Heart left ventricle (tissue), 13 donors: ENCODE results near the gene RNF224.

ENCODE experiments used
- CTCF ChIP-seq, 12 donors: fragments of 200-600 bp; sonication (generic) in 4 of 12; IDR thresholded peaks; one replicate each; pipeline versions ENCODE4 v1.5.0 to v1.8.0; 2018 to 2022; ENCODE audit warnings: antibody characterized with exemption in 12 of 12, mild to moderate bottlenecking in 5 of 12
- POLR2A ChIP-seq, 2 donors: fragments of 450-650 bp; IDR thresholded peaks; one replicate each; pipeline ENCODE4 v1.6.1; 2017; ENCODE audit warnings: antibody characterized with exemption in 2 of 2, mild to moderate bottlenecking in 2 of 2, moderate library complexity in 2 of 2
- donor health status: ischemic (EF 13 %, LVEDD 7.1; RV severe dilation, severe dysfunction).
- donor health status: DM: no; HTN: yes; CAD: no.
- donor health status: DM: no; HTN: no; CAD: no.
- donor health status: ischemic (EF 25% LVEDD 6.9; RV normal size, moderate dysfunction).
- donor health status: ischemic (EF 25% LVEDD 5.7; RV mildly dilated, moderate dysfunction).
- donor health status: ischemic (EF 35%, LVEDD 5.7; RV mildly dilated, moderate dysfunction).
- donor health status: nonischemic (EF 11% LVEDD 7.7; RV severe dilation, severe dysfunction).
- donor health status: DM: yes; HTN: yes; CAD: no.
- donor health status: PGD.
- donor health status: ischemic (EF 29% LVEDD 5.4; RV normal size, mild dysfunction).
- donor health status: nonischemic (EF 23%, LVEDD 6.1; RV moderate dilation, normal function).

- no peak for TF ChIP-seq CTCF (IDR thresholded peaks at IDR 0.05)
- no peak for TF ChIP-seq POLR2A (IDR thresholded peaks at IDR 0.05)
Measured at GRCh38 chr9:137206602-137207001, 20.7 kb upstream of the RNF224 start.
